ENCODE results near the gene PRM1. TPM values are rescaled to one million over a fixed set of nuclear protein-coding genes. Genes with fewer than 3 reads are reported as not detected.
A peak's percentile ranks its signal among the peaks of the same experiment; 100 is the strongest.

PRM1 gene
- total and polyA plus RNA-seq, 4 experiments from 2014 or later = not detected

GRCh38 chr16:11231367-11231970 is 49.7 kb downstream of the PRM1 start:
- Histone ChIP-seq H3K4me3 (ENCODE audit: low read length in 2 of 2) (no peak overlapping the region), H3K27ac (ENCODE audit: low read depth, low read length) (no peak overlapping the region), H3K4me1 (ENCODE audit: insufficient read depth, low read length) (peaks cover 57% of the 10 kb centered on the region), H3K27me3 (ENCODE audit: insufficient read depth, low read length) (no peaks in the 10 kb centered on the region), H3K9me3 (ENCODE audit: control insufficient read depth in 1 of 2, low read length in 2 of 2) (no peaks in the 10 kb centered on the region), H3K36me3 (ENCODE audit: insufficient read depth, low read length) (no peaks in the 10 kb centered on the region)
- intact Hi-C loops (cut with micrococcal nuclease) = no loop called here
- Mint-ChIP-seq H3K4me3 (peak overlapping the region in 5 of 8 donors; percentile 18 to 40 (median 31)), H3K4me1 (peaks cover 38 to 74% (median 55%) of the 10 kb centered on the region in 4 donors), H3K27me3 (no peaks in the 10 kb centered on the region), H3K27ac (peak overlapping the region; percentile 64 to 96 (median 87)), H3K36me3 (no peaks in the 10 kb centered on the region), H3K9me3 (peaks cover 0 to 3% (median 0%) of the 10 kb centered on the region in 8 donors)
- ChIA-PET POLR2A (ENCODE audit: partially characterized antibody) (interaction anchor here (2.6 to 7.7 kb wide), 2 partner anchors 20 to 25 kb away, joined by 25 to 127 read pairs; partner anchors contain the start of gene SOCS1), CTCF (ENCODE audit: partially characterized antibody) (interaction anchor here (0.9 kb wide), 1 partner anchor 25 kb away, joined by 4 read pairs; the partner anchor contains the start of gene SOCS1)
- DNase-seq = no peak

Small RNA genes within 50 kb of the gene (microRNA-seq; reads per million reads assigned to microRNA genes)
- gene MIR548H2 (ENCODE audit: borderline microRNAs expressed, borderline number of aligned reads, borderline replicate concordance) = not detected

Other genes starting within 250 kb of the PRM1 start
- 10 to 100 TPM; 14.7 to 16.7 TPM for gene SOCS1, start 25.1 kb downstream of the PRM1 start, total RNA-seq
- gene SOCS1, start 25.1 kb downstream of the PRM1 start, polyA plus RNA-seq = 10 to 100 TPM; 17.6 to 37.8 TPM
- not detected for gene TNP2, start 12.0 kb downstream of the PRM1 start, total RNA-seq
- gene TNP2, start 12.0 kb downstream of the PRM1 start, polyA plus RNA-seq = not detected
- gene PRM3, start 7.7 kb downstream of the PRM1 start, total RNA-seq = not detected
- gene PRM3, start 7.7 kb downstream of the PRM1 start, polyA plus RNA-seq = not detected
- not detected for gene PRM2, start 4.8 kb downstream of the PRM1 start, total RNA-seq
- gene PRM2, start 4.8 kb downstream of the PRM1 start, polyA plus RNA-seq = not detected
- 1 to 10 TPM; 1.5 to 1.8 TPM for gene RMI2, start 64.1 kb upstream of the PRM1 start, total RNA-seq
- gene RMI2, start 64.1 kb upstream of the PRM1 start, polyA plus RNA-seq = 1 to 10 TPM; 1.5 to 4.0 TPM